Measurements from ENCODE around the gene AK2.

DNA sequence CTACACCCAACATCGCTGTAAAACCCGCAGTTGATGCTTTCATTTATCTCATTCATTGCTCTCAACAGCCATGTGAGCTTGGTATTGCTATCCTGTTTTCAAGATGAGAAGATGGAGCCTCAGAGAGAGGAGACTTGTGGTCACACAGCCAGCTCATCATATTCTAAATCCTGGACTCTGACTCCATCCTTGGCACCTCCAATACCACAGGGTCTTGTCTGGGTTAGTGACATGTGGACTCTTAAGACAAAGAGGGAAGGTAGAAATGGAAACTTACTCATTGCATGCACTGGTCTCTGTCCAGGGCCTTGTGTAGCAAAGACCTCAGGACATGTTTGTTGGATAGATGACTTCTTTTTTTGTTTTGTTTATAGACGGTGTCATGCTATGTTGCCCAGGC lies 65.1 kb downstream of the AK2 start:
- TF ChIP-seq, protein P1, sequence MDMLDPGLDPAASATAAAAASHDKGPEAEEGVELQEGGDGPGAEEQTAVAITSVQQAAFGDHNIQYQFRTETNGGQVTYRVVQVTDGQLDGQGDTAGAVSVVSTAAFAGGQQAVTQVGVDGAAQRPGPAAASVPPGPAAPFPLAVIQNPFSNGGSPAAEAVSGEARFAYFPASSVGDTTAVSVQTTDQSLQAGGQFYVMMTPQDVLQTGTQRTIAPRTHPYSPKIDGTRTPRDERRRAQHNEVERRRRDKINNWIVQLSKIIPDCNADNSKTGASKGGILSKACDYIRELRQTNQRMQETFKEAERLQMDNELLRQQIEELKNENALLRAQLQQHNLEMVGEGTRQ (IDR thresholded peaks at IDR 0.05; ENCODE audit: borderline replicate concordance, low read depth, low read length) = no peak
- TF ChIP-seq, protein P2, sequence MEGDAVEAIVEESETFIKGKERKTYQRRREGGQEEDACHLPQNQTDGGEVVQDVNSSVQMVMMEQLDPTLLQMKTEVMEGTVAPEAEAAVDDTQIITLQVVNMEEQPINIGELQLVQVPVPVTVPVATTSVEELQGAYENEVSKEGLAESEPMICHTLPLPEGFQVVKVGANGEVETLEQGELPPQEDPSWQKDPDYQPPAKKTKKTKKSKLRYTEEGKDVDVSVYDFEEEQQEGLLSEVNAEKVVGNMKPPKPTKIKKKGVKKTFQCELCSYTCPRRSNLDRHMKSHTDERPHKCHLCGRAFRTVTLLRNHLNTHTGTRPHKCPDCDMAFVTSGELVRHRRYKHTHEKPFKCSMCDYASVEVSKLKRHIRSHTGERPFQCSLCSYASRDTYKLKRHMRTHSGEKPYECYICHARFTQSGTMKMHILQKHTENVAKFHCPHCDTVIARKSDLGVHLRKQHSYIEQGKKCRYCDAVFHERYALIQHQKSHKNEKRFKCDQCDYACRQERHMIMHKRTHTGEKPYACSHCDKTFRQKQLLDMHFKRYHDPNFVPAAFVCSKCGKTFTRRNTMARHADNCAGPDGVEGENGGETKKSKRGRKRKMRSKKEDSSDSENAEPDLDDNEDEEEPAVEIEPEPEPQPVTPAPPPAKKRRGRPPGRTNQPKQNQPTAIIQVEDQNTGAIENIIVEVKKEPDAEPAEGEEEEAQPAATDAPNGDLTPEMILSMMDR (IDR thresholded peaks at IDR 0.05 in 2 of 3, conservative IDR thresholded peaks at IDR 0.05 in 1 of 3; ENCODE audit: control insufficient read depth in 2 of 3, extremely low read depth in 1 of 3, insufficient read depth in 1 of 3, low read depth in 3 of 3, low read length in 3 of 3) = no peak
- TF ChIP-seq EP300 (IDR thresholded peaks at IDR 0.05; ENCODE audit: borderline replicate concordance in 1 of 2, control insufficient read depth in 1 of 2, low read depth in 2 of 2, low read length in 2 of 2) (no peak), CEBPB (IDR thresholded peaks at IDR 0.05; ENCODE audit: borderline replicate concordance in 1 of 2, low read depth in 2 of 2, low read length in 2 of 2) (no peak), FOXM1 (IDR thresholded peaks at IDR 0.05; ENCODE audit: low read depth, low read length) (no peak), FOS (IDR thresholded peaks at IDR 0.05; ENCODE audit: borderline replicate concordance, extremely low read depth, insufficient read length) (no peak), BACH1 (IDR thresholded peaks at IDR 0.05; ENCODE audit: borderline replicate concordance) (no peak), EZH2 (IDR thresholded peaks at IDR 0.05; ENCODE audit: borderline replicate concordance, control insufficient read depth, low read depth, low read length) (no peak), SP1 (IDR thresholded peaks at IDR 0.05; ENCODE audit: low read depth, low read length) (no peak), NBN (IDR thresholded peaks at IDR 0.05) (no peak), ZZZ3 (IDR thresholded peaks at IDR 0.05; ENCODE audit: control insufficient read depth, insufficient read length, low read depth) (no peak)
- TF ChIP-seq, protein P3, sequence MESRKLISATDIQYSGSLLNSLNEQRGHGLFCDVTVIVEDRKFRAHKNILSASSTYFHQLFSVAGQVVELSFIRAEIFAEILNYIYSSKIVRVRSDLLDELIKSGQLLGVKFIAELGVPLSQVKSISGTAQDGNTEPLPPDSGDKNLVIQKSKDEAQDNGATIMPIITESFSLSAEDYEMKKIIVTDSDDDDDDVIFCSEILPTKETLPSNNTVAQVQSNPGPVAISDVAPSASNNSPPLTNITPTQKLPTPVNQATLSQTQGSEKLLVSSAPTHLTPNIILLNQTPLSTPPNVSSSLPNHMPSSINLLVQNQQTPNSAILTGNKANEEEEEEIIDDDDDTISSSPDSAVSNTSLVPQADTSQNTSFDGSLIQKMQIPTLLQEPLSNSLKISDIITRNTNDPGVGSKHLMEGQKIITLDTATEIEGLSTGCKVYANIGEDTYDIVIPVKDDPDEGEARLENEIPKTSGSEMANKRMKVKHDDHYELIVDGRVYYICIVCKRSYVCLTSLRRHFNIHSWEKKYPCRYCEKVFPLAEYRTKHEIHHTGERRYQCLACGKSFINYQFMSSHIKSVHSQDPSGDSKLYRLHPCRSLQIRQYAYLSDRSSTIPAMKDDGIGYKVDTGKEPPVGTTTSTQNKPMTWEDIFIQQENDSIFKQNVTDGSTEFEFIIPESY (IDR thresholded peaks at IDR 0.05) = no peak
